Measurements from ENCODE around the gene MSL3B.

The MSL3B gene

DNA sequence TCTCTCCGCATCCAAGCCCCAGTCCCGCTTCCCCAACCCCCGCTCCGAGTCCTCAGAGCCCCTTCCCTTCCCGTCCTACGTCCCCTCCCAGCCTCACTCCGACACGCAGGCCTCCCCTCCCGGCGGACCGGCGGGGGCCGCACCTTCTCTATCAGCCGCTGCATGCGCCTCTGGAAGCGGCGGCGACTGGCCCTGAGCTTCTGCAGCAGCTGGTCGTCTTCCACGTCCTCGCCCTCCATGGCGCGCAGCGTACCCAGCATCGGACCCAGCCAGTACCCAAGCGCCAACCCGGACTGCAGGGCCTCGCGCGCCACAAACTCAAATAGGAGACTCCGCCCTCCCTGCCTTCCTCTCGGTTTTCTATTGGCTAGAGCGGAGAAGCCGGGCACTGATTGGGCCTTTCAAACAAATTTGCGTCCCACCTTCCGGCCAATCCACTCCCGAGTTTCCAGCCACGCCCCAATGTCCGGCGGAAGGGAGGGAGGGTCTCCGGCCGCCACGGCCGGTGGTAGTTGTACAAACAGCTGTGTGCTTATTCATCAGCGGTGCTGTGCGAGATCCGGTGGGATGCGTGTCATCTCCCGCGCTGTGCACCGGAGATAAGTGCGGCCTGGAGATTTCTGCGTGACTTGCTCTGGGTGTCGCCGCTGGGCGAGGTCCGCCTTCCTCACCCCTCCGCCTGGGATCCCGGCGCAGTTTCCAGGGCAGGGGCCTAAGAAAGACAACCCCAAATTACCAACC is 13.8 kb downstream of the MSL3B start, which contains the start of gene HJURP (continued):
- TF ChIP-seq, protein P1, sequence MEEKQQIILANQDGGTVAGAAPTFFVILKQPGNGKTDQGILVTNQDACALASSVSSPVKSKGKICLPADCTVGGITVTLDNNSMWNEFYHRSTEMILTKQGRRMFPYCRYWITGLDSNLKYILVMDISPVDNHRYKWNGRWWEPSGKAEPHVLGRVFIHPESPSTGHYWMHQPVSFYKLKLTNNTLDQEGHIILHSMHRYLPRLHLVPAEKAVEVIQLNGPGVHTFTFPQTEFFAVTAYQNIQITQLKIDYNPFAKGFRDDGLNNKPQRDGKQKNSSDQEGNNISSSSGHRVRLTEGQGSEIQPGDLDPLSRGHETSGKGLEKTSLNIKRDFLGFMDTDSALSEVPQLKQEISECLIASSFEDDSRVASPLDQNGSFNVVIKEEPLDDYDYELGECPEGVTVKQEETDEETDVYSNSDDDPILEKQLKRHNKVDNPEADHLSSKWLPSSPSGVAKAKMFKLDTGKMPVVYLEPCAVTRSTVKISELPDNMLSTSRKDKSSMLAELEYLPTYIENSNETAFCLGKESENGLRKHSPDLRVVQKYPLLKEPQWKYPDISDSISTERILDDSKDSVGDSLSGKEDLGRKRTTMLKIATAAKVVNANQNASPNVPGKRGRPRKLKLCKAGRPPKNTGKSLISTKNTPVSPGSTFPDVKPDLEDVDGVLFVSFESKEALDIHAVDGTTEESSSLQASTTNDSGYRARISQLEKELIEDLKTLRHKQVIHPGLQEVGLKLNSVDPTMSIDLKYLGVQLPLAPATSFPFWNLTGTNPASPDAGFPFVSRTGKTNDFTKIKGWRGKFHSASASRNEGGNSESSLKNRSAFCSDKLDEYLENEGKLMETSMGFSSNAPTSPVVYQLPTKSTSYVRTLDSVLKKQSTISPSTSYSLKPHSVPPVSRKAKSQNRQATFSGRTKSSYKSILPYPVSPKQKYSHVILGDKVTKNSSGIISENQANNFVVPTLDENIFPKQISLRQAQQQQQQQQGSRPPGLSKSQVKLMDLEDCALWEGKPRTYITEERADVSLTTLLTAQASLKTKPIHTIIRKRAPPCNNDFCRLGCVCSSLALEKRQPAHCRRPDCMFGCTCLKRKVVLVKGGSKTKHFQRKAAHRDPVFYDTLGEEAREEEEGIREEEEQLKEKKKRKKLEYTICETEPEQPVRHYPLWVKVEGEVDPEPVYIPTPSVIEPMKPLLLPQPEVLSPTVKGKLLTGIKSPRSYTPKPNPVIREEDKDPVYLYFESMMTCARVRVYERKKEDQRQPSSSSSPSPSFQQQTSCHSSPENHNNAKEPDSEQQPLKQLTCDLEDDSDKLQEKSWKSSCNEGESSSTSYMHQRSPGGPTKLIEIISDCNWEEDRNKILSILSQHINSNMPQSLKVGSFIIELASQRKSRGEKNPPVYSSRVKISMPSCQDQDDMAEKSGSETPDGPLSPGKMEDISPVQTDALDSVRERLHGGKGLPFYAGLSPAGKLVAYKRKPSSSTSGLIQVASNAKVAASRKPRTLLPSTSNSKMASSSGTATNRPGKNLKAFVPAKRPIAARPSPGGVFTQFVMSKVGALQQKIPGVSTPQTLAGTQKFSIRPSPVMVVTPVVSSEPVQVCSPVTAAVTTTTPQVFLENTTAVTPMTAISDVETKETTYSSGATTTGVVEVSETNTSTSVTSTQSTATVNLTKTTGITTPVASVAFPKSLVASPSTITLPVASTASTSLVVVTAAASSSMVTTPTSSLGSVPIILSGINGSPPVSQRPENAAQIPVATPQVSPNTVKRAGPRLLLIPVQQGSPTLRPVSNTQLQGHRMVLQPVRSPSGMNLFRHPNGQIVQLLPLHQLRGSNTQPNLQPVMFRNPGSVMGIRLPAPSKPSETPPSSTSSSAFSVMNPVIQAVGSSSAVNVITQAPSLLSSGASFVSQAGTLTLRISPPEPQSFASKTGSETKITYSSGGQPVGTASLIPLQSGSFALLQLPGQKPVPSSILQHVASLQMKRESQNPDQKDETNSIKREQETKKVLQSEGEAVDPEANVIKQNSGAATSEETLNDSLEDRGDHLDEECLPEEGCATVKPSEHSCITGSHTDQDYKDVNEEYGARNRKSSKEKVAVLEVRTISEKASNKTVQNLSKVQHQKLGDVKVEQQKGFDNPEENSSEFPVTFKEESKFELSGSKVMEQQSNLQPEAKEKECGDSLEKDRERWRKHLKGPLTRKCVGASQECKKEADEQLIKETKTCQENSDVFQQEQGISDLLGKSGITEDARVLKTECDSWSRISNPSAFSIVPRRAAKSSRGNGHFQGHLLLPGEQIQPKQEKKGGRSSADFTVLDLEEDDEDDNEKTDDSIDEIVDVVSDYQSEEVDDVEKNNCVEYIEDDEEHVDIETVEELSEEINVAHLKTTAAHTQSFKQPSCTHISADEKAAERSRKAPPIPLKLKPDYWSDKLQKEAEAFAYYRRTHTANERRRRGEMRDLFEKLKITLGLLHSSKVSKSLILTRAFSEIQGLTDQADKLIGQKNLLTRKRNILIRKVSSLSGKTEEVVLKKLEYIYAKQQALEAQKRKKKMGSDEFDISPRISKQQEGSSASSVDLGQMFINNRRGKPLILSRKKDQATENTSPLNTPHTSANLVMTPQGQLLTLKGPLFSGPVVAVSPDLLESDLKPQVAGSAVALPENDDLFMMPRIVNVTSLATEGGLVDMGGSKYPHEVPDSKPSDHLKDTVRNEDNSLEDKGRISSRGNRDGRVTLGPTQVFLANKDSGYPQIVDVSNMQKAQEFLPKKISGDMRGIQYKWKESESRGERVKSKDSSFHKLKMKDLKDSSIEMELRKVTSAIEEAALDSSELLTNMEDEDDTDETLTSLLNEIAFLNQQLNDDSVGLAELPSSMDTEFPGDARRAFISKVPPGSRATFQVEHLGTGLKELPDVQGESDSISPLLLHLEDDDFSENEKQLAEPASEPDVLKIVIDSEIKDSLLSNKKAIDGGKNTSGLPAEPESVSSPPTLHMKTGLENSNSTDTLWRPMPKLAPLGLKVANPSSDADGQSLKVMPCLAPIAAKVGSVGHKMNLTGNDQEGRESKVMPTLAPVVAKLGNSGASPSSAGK (IDR thresholded peaks at IDR 0.05), result peak; percentile 83
- TF ChIP-seq, protein P2, sequence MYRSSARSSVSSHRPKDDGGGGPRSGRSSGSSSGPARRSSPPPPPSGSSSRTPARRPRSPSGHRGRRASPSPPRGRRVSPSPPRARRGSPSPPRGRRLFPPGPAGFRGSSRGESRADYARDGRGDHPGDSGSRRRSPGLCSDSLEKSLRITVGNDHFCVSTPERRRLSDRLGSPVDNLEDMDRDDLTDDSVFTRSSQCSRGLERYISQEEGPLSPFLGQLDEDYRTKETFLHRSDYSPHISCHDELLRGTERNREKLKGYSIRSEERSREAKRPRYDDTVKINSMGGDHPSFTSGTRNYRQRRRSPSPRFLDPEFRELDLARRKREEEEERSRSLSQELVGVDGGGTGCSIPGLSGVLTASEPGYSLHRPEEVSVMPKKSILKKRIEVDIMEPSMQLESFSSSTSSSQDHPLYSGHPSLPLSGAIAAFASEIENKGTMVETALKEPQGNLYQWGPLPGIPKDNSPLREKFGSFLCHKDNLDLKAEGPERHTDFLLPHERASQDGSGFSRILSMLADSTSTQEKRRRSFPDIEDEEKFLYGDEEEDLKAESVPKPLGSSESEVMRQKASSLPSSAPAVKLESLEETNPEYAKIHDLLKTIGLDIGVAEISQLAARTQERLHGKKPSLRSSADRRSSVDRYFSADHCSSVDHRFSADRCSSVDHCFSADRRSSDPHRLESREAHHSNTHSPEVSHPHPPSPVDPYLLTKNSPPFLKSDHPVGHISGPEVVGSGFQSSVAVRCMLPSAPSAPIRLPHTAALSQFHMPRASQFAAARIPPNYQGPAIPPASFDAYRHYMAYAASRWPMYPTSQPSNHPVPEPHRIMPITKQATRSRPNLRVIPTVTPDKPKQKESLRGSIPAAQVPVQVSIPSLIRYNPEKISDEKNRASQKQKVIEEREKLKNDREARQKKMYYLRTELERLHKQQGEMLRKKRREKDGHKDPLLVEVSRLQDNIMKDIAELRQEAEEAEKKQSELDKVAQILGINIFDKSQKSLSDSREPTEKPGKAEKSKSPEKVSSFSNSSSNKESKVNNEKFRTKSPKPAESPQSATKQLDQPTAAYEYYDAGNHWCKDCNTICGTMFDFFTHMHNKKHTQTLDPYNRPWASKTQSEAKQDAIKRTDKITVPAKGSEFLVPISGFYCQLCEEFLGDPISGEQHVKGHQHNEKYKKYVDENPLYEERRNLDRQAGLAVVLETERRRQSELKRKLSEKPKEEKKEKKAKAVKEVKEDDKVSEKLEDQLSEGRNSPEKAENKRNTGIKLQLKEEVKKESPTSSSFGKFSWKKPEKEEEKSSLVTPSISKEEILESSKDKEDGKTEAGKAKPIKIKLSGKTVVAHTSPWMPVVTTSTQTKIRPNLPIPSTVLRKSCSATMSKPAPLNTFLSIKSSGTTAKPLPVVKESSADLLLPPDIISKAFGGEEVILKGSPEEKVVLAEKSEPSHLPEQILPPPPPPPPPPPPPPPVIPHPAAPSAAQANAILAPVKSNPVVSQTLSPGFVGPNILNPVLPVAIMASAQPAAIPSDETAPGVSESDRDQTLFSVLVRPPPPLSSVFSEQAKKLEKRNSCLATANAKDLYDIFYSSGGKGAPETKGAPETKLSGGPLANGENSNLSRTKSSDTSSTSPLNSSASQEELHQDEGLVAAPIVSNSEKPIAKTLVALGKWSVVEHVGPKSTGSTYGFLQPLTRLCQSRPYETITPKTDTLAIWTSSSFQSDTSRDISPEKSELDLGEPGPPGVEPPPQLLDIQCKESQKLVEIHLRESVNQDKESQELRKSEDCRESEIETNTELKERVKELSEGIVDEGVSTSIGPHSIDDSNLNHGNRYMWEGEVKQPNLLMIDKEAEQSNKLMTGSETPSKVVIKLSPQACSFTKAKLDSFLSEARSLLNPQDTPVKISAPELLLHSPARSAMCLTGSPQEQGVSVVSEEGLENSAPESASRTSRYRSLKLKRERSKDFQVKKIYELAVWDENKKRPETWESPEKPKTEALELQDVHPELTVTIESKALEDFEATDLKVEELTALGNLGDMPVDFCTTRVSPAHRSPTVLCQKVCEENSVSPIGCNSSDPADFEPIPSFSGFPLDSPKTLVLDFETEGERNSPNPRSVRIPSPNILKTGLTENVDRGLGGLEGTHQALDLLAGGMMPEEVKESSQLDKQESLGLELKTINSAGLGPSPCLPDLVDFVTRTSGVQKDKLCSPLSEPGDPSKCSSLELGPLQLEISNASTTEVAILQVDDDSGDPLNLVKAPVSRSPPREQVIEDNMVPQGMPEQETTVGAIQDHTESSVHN (IDR thresholded peaks at IDR 0.05; ENCODE audit: borderline replicate concordance in 1 of 2, low read depth in 1 of 2), result peak in 1 of 2 experiments; percentile 69; a peak in 2 of 4 replicates
- no peak for TF ChIP-seq HDAC8 (tag; IDR thresholded peaks at IDR 0.05)

Data from K562 (cell line).